Right hindlimb (tissue), 1 donor: ENCODE measurements around the gene CSNK1D.
"Not testable (repeated sequence)": the region's sequence is repeated elsewhere in the genome, so short reads cannot be mapped to it uniquely, and the experiment has no call there.

Source experiments
- DNase-seq: peaks from one replicate; pipeline ENCODE4 v3.0.0-alpha.2; 2018

Gene CSNK1D

GRCh38 chr17:82272495-82273326 lies 789 bp downstream of the CSNK1D start:
- peak; percentile 48 for DNase-seq

- no peak for DNase-seq
Measured at GRCh38 chr17:82271401-82271800, 2.1 kb downstream of the CSNK1D start.

GRCh38 chr17:82270651-82271050 lies 2.8 kb downstream of the CSNK1D start:
- DNase-seq = no peak

GRCh38 chr17:82269882-82270500 lies 3.5 kb downstream of the CSNK1D start:
- DNase-seq = no peak

- no peak for DNase-seq
Measured at GRCh38 chr17:82269138-82269881, 4.2 kb downstream of the CSNK1D start.

- peak; percentile 77 for DNase-seq
Measured at GRCh38 chr17:82267575-82268379, 5.7 kb downstream of the CSNK1D start.

GRCh38 chr17:82266142-82266541 lies 7.4 kb downstream of the CSNK1D start:
- DNase-seq = no peak

- no peak for DNase-seq
Measured at GRCh38 chr17:82263641-82264040, 9.9 kb downstream of the CSNK1D start.

- no peak for DNase-seq
Measured at GRCh38 chr17:82262344-82262743, 11.2 kb downstream of the CSNK1D start.

GRCh38 chr17:82259972-82260961 lies 13.2 kb downstream of the CSNK1D start:
- DNase-seq = not testable (repeated sequence)

GRCh38 chr17:82258555-82258954 lies 14.9 kb downstream of the CSNK1D start:
- DNase-seq = no peak

- no peak for DNase-seq
Measured at GRCh38 chr17:82257473-82257872, 16.0 kb downstream of the CSNK1D start.

GRCh38 chr17:82256242-82256885 lies 17.1 kb downstream of the CSNK1D start:
- no peak for DNase-seq

GRCh38 chr17:82255402-82255972 lies 18.0 kb downstream of the CSNK1D start:
- DNase-seq = peak; percentile 20

- DNase-seq = not testable (repeated sequence)
Measured at GRCh38 chr17:82254746-82255145, 18.8 kb downstream of the CSNK1D start.

- not testable (repeated sequence) for DNase-seq
Measured at GRCh38 chr17:82254096-82254495, 19.4 kb downstream of the CSNK1D start.

GRCh38 chr17:82253179-82253544 lies 20.3 kb downstream of the CSNK1D start:
- DNase-seq = no peak

GRCh38 chr17:82252511-82253178 lies 20.9 kb downstream of the CSNK1D start:
- DNase-seq = no peak

- no peak for DNase-seq
Measured at GRCh38 chr17:82250868-82251500, 22.5 kb downstream of the CSNK1D start.
